Ovary (tissue), 9 donors: ENCODE measurements around the gene LEKR1. TPM values are rescaled to one million over a fixed set of nuclear protein-coding genes. Genes with fewer than 3 reads are reported as not detected.
"Not testable (repeated sequence)": the region's sequence is repeated elsewhere in the genome, so short reads cannot be mapped to it uniquely, and the experiment has no call there.

Experiments used
- DNase-seq, 5 donors: peaks; one replicate each; pipeline ENCODE4 v3.0.0-alpha.2; 2019 to 2020
- H3K27ac ChIP-seq, 2 donors: fragments of 200-600 bp; one replicate each; pipeline versions ENCODE4 v1.5.1 to v1.8.0; 2019 to 2022
- H3K27me3 ChIP-seq: fragments of 200-600 bp; one replicate; pipeline ENCODE4 v1.8.0; 2022
- H3K36me3 ChIP-seq: fragments of 200-600 bp; sonication (generic); one replicate; pipeline ENCODE4 v1.5.1; 2019
- H3K4me1 ChIP-seq: one replicate; pipeline ENCODE4 v1.8.1; 2013; ENCODE audit warnings: mild to moderate bottlenecking, moderate library complexity; ENCODE audit not compliant: insufficient read depth
- H3K4me3 ChIP-seq: fragments of 200-600 bp; sonication (generic); one replicate; pipeline ENCODE4 v1.5.1; 2017
- H3K9me3 ChIP-seq, 2 donors: fragments of 200-600 bp in 1 of 2; sonication (generic) in 1 of 2; one replicate each; pipeline versions ENCODE4 v1.5.1 to v1.8.1; 2013 to 2019; ENCODE audit warnings: mild to moderate bottlenecking in 1 of 2, moderate library complexity in 1 of 2
- EP300 ChIP-seq: sonication (generic); formaldehyde crosslinking; IDR thresholded peaks from one replicate; pipeline ENCODE4 v1.6.1; 2017; ENCODE audit warnings: antibody characterized with exemption
- POLR2A ChIP-seq: fragments of 450-650 bp; IDR thresholded peaks from one replicate; pipeline ENCODE4 v1.6.1; 2017; ENCODE audit warnings: antibody characterized with exemption, mild to moderate bottlenecking, moderate library complexity
- WGBS, 3 donors: extraction: QIAGEN DNeasy Blood & Tissue Kit in 1 of 3; methylation state at CpG; one replicate each; pipeline versions ENCODE4 v1.1.5 to v1.1.7; 2013 to 2017; 5-methylcytosine and 5-hydroxymethylcytosine counted together
- intact Hi-C, 4 donors: fragments of 100-400 bp; cut with DNase I; formaldehyde crosslinking; loops; one replicate each; pipeline versions ENCODE4 v1.11.0 to v1.15.1; 2022 to 2023
- polyA plus RNA-seq, 2 donors: library from polyadenylated mRNA; stranded (reverse); fragments of 200-250 nt in 1 of 2; fragments of 350-450 nt in 1 of 2; fragmentation: Illumina TruSeq in 1 of 2; extraction: RNeasy Lipid Tissue Mini Kit (QIAGEN cat#74804) in 1 of 2; gene quantifications; one replicate each; pipeline ENCODE4 v1.2.3, GENCODE V29; 2013 to 2014
- total RNA-seq, 7 donors: library from RNA; depleted of rRNA in 2 of 7; stranded (reverse); fragments of >200 nt in 2 of 7; fragmentation: NEBNext Ultra II Directional in 3 of 7; extraction: Animal tissue kit (Norgen Biotek cat#: 25700) in 3 of 7; gene quantifications; one replicate each; pipeline versions ENCODE4 v1.1.0 to v1.2.4, GENCODE V29; 2016 to 2023
- TF ChIP-seq, protein P1 (sequence below), 3 donors: fragments of 450-650 bp in 2 of 3; fragments of 200-600 bp in 1 of 3; IDR thresholded peaks; one replicate each; pipeline versions ENCODE4 v1.5.1 to v1.8.0; 2016 to 2022; ENCODE audit warnings: antibody characterized with exemption in 3 of 3, mild to moderate bottlenecking in 1 of 3
- donor health status: DM: no; HTN: no; CAD: no; lungs with moderate emphysema.
- donor health status: DM: no; HTN: no; CAD: no.
- donor health status: Bipolar disorder and iron deficiency.
- donor health status: DM: yes; HTN: yes; CAD: no.
- donor health status: DM: no; HTN: no; CAD: no.
- donor health status: DM: yes; HTN: yes; CAD: no.

The LEKR1 gene
- total and polyA plus RNA-seq, 9 donors, result 0.38 to 7.8 (median 2.4) TPM

DNA sequence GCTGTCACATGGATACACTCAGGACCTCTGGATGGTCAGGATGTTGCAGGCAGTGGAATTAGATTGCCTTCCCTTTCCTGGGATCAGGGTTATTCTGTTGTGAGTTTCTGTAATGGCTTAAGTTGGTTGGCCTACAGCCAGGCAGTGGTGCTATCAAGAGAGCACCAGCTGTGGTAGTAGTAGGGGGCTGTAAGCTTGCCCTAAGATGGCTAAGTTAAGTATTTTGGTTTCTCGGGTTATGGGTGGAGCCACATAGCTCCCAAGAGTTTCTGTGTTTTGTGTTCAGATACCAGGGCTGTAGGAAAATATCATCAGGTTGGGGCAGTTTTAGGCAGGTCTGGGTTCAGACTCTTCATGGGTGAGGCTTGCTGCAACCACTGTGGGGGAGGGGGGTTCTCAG lies 59.6 kb downstream of the LEKR1 start:
- no peak for DNase-seq
- no peak overlapping the region for H3K4me3 ChIP-seq
- WGBS, 3 donors, result 70 to 93% (median 80%) methylated on average over 1 of the region's 1 CpG

DNA sequence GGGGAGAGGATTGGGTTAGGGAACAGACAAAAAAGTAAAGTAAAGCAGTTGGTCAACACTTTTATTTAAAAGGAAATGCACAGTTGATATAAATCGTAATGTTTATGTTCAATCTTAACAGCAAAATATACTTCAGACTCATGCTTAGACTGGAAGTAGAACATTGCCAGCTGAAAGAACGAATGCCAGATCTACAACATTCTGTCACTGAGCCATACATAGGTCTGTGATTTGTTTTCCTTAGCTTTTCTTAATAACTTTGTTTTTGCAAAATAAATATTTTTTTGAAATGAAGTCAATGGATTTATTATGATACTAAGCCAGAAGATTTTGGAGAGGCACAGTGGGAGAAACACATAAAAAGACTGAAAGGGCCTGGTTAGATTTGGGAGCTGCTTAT lies 62.0 kb downstream of the LEKR1 start:
- Histone ChIP-seq H3K36me3 (no peaks in the 10 kb centered on the region), H3K27ac (no peak overlapping the region), H3K4me3 (no peak overlapping the region), H3K4me1 (no peaks in the 10 kb centered on the region), H3K9me3 (no peaks in the 10 kb centered on the region), H3K27me3 (no peaks in the 10 kb centered on the region)
- intact Hi-C loops, result no loop called here
- 42 to 52% (median 44%) methylated on average over 2 of the region's 2 CpGs for WGBS, 3 donors
- DNase-seq, result no peak
- TF ChIP-seq, protein P1, sequence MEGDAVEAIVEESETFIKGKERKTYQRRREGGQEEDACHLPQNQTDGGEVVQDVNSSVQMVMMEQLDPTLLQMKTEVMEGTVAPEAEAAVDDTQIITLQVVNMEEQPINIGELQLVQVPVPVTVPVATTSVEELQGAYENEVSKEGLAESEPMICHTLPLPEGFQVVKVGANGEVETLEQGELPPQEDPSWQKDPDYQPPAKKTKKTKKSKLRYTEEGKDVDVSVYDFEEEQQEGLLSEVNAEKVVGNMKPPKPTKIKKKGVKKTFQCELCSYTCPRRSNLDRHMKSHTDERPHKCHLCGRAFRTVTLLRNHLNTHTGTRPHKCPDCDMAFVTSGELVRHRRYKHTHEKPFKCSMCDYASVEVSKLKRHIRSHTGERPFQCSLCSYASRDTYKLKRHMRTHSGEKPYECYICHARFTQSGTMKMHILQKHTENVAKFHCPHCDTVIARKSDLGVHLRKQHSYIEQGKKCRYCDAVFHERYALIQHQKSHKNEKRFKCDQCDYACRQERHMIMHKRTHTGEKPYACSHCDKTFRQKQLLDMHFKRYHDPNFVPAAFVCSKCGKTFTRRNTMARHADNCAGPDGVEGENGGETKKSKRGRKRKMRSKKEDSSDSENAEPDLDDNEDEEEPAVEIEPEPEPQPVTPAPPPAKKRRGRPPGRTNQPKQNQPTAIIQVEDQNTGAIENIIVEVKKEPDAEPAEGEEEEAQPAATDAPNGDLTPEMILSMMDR (IDR thresholded peaks at IDR 0.05), result no peak
- TF ChIP-seq POLR2A (no peak), EP300 (no peak)

More for the DNA sequence above, 59.6 kb downstream of the LEKR1 start:
- TF ChIP-seq, protein P1 (IDR thresholded peaks at IDR 0.05), result no peak
- TF ChIP-seq EP300, result no peak
- TF ChIP-seq POLR2A, result no peak
- intact Hi-C loops, result no loop called here
- Histone ChIP-seq H3K36me3 (no peaks in the 10 kb centered on the region), H3K27ac (no peak overlapping the region), H3K27me3 (no peaks in the 10 kb centered on the region), H3K4me1 (no peaks in the 10 kb centered on the region), H3K9me3 (no peaks in the 10 kb centered on the region)

DNA sequence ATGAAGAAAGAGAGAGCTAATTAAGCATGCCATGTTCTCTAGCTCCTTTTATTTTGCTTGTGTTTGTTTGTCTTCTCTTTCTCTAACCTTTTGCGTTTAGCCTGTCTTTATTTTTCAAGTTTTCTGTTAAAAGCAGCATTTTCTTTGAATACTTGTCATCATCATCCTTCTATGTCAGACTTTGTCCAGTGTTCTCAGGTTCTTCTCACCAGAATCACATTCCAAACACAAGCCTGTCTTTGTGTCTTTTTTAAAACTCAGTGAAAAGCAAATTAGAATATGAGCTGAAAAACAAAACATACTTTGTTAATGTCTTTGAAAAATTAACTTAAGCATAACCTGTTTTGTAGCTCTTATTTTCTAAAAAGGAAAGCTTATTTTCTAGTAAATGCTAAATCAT lies 62.4 kb downstream of the LEKR1 start:
- Histone ChIP-seq H3K27ac (no peak overlapping the region), H3K9me3 (no peaks in the 10 kb centered on the region), H3K36me3 (no peaks in the 10 kb centered on the region), H3K4me3 (no peak overlapping the region), H3K4me1 (no peaks in the 10 kb centered on the region), H3K27me3 (no peaks in the 10 kb centered on the region)
- intact Hi-C loops, result no loop called here
- DNase-seq, result no peak
- TF ChIP-seq, protein P1 (IDR thresholded peaks at IDR 0.05), result no peak
- TF ChIP-seq POLR2A (no peak), EP300 (no peak)
- 20 to 27% (median 22%) methylated on average over 1 of the region's 1 CpG for WGBS, 3 donors

DNA sequence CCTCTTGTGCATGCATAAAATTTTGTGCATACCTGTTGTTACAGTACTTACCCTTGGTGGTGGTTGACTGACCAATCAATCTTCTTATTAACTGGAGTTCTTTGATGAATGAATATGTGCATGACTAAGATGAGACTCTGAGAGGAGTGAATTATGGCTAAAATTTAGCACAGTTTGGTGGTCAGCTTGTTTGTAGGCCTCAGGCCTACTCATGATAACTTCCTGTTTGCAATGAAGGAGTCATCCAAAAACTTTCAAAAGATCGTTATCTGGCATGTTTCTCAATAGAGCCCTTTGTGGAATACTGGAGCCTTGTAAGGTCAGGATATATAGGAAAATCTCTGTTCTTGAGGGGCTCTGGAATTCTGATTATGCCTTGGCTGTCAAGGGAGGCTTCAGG lies 66.5 kb downstream of the LEKR1 start:
- 85 to 95% (median 87%) methylated on average over 1 of the region's 1 CpG for WGBS, 3 donors
- no peak for DNase-seq
- Histone ChIP-seq H3K9me3 (no peaks in the 10 kb centered on the region), H3K36me3 (no peaks in the 10 kb centered on the region), H3K27ac (no peak overlapping the region), H3K4me3 (no peak overlapping the region), H3K27me3 (no peaks in the 10 kb centered on the region), H3K4me1 (no peaks in the 10 kb centered on the region)
- intact Hi-C loops, result no loop called here
- TF ChIP-seq POLR2A, result no peak
- TF ChIP-seq EP300, result no peak
- TF ChIP-seq, protein P1 (IDR thresholded peaks at IDR 0.05), result no peak

DNA sequence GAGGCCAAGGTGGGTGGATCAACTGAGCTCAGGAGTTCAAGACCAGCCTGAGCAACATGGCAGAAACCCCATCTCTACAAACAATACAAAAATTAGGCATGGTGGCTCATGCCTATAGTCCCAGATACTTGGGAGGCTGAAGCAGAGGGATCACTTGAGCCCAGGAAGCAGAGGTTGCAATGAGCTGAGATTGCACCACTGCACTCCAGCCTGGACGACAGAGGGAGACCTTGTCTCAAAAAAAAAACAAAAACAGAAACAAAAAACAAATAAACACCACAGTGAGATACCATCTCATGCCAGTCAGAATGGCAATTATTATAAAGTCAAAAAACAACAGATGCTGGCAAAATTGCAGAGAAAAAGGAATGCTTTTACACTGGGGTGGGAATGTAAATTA lies 69.2 kb downstream of the LEKR1 start:
- H3K4me3 ChIP-seq, intact Hi-C loops, DNase-seq, H3K36me3 ChIP-seq, H3K27me3 ChIP-seq, H3K4me1 ChIP-seq, H3K9me3 ChIP-seq, H3K27ac ChIP-seq: not testable (repeated sequence)
- 71 to 79% (median 79%) methylated on average over 1 of the region's 1 CpG for WGBS, 3 donors

DNA sequence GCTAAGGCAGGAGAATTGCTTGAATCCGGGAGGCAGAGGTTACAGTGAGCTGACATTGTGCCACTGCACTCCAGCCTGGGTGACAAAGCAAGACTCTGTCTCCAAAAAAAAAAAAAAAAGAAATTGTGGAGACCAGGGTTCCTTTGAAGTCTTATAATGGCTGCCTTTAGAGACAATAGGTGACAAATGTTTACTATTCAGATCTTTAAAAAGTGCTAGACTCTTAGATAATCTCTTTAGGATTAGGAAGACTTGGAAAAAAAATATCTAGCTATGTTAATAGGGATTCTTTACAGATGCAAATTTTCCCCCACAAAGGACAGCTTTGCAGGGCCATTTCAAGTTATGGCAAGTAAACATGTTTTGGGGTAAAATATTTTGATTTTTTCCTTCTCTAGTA lies 71.7 kb downstream of the LEKR1 start:
- H3K27ac ChIP-seq, DNase-seq, H3K4me1 ChIP-seq, H3K9me3 ChIP-seq, intact Hi-C loops, H3K36me3 ChIP-seq, H3K27me3 ChIP-seq, H3K4me3 ChIP-seq: not testable (repeated sequence)
- 94 to 100% (median 96%) methylated on average over 1 of the region's 1 CpG for WGBS, 3 donors
